ENCODE results near the gene SUPT4H1. TPM values are rescaled to one million over a fixed set of nuclear protein-coding genes. Genes with fewer than 3 reads are reported as not detected.

Gene SUPT4H1
- total RNA-seq, 1 donor from 2014 or later, result 55.2 TPM

DNA sequence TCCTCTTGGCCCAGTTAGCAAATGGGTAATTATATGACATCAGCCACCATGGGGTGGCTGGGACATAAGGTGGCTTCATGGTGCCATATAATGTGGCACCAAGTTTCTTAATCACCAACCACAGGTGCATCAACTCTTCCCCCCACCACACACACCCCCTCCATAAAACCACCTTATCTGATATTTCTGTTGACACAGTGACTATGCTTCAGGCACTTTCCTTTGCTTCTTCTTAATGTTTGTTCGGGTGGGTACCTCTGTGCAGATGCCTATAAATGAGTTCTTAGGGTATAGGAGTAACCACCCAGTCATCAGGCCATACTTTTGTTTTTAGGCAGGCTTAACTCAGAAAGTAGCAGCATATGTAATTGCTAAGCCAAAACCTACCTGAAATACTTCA lies 35.8 kb upstream of the SUPT4H1 start:
- no peak for TF ChIP-seq CTCF (IDR thresholded peaks at IDR 0.05; ENCODE audit: borderline replicate concordance)
- Histone ChIP-seq H3K27me3 (ENCODE audit: low read depth) (peaks cover 6% of the 10 kb centered on the region), H3K4me3 (no peak overlapping the region), H3K4me1 (peaks cover 11% of the 10 kb centered on the region), H3K9me3 (replicated peaks) (no peaks in the 10 kb centered on the region), H3K36me3 (no peaks in the 10 kb centered on the region), H3K27ac (replicated peaks) (no peak overlapping the region)
- DNase-seq, result no peak
- intact Hi-C loops (cut with micrococcal nuclease), result no loop called here

DNA sequence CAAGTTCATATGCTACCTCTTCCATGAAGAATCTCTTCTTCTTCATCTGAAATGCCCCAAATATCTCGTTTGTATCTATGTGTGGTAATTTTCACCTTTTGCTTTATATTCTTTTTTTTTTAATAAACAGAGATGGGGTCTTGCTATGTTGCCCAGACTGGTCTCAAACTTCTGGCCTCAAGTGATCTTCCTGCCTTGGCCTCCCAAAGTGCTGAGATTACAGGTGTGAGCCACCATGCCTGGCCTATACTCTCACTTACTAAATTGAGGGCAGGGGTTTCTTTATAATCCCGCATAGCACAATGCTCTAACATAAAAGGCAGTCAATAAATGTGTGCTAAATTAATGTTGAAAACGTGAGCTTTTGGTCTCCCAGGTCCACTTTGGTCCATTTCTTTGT lies 34.7 kb upstream of the SUPT4H1 start:
- Histone ChIP-seq H3K4me3 (no peak overlapping the region), H3K4me1 (peaks cover 8% of the 10 kb centered on the region), H3K27me3 (ENCODE audit: low read depth) (peaks cover 6% of the 10 kb centered on the region), H3K27ac (replicated peaks) (no peak overlapping the region), H3K36me3 (no peaks in the 10 kb centered on the region), H3K9me3 (replicated peaks) (no peaks in the 10 kb centered on the region)
- no peak for DNase-seq
- no peak for TF ChIP-seq CTCF (IDR thresholded peaks at IDR 0.05; ENCODE audit: borderline replicate concordance)
- intact Hi-C loops (cut with micrococcal nuclease), result no loop called here

DNA sequence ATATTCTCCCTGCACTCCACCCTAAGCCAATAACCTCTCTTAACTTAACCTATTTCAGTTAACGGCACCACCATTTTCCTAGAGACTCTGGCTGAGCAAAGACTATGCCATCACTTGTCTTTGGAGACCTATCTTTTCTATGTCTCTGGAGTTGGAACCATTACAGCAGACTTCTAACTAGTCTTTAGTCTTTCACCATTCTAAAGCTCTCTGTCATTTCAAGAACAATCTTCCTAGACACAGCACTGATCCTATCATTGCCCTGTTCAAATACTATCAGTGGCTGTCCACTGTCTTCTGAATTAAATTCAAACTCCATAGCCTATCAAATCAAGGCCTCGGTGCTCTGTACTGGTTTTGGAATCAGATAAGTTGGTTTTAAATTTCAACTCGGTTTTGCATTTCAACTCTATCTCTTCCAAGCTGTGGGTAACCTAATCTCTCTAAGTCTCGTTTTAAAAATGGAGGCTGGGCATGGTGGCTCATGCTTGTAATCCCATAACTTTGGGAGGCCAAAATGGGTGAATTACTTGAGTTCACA lies 33.4 kb upstream of the SUPT4H1 start:
- DNase-seq, result no peak
- intact Hi-C loops (cut with micrococcal nuclease), result no loop called here
- H3K36me3 ChIP-seq, result no peaks in the 10 kb centered on the region
- H3K27me3 ChIP-seq (ENCODE audit: low read depth), result peaks cover 6% of the 10 kb centered on the region
- H3K4me1 ChIP-seq, result no peaks in the 10 kb centered on the region
- no peak overlapping the region for H3K4me3 ChIP-seq
- no peak for TF ChIP-seq CTCF (IDR thresholded peaks at IDR 0.05; ENCODE audit: borderline replicate concordance)
- H3K27ac ChIP-seq (replicated peaks), result no peak overlapping the region
- no peaks in the 10 kb centered on the region for H3K9me3 ChIP-seq (replicated peaks)

GRCh38 chr17:58384897-58385296 lies 32.9 kb upstream of the SUPT4H1 start:
- Histone ChIP-seq H3K4me3 (no peak overlapping the region), H3K4me1 (no peaks in the 10 kb centered on the region), H3K9me3 (replicated peaks) (no peaks in the 10 kb centered on the region), H3K27ac (replicated peaks) (no peak overlapping the region), H3K27me3 (ENCODE audit: low read depth) (peaks cover 6% of the 10 kb centered on the region), H3K36me3 (no peaks in the 10 kb centered on the region)
- no peak for DNase-seq
- no peak for TF ChIP-seq CTCF (IDR thresholded peaks at IDR 0.05; ENCODE audit: borderline replicate concordance)
- intact Hi-C loops (cut with micrococcal nuclease), result no loop called here

DNA sequence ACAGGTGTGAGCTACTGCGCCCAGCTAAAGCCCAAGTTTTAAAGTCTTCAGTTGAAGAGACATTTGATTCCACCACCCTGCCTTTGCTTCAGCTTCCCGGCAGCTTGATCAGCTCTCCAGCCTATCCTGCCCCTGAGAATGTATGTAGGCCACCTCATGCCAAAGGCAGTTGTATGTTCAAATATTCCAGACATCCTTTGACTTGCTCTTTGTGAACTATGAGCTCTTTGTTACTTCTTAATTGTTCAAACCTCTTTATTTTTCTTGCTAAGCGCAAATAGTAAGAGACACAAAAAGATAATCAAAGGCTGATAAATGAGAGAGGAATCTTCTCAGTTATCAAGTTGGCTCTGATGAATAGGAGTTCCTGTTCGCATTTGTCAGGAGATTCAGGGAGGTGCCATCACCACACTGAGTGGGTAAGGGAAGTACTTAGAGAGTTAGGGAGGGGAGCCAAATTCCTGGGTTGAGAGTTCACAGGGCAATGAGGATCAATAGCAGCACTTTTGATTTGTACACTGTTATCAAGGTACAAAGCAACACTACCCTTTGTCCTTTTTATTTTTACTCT lies 32.0 kb upstream of the SUPT4H1 start:
- no peaks in the 10 kb centered on the region for H3K4me1 ChIP-seq
- DNase-seq, result no peak
- intact Hi-C loops (cut with micrococcal nuclease), result no loop called here
- H3K27me3 ChIP-seq (ENCODE audit: low read depth), result peaks cover 6% of the 10 kb centered on the region
- no peak overlapping the region for H3K27ac ChIP-seq (replicated peaks)
- no peaks in the 10 kb centered on the region for H3K9me3 ChIP-seq (replicated peaks)
- H3K4me3 ChIP-seq, result no peak overlapping the region
- TF ChIP-seq CTCF (IDR thresholded peaks at IDR 0.05; ENCODE audit: borderline replicate concordance), result no peak
- no peaks in the 10 kb centered on the region for H3K36me3 ChIP-seq
